ENCODE results near the gene POU2F3.
"Not testable (repeated sequence)": the region's sequence is repeated elsewhere in the genome, so short reads cannot be mapped to it uniquely, and the experiment has no call there.

Gene POU2F3

DNA sequence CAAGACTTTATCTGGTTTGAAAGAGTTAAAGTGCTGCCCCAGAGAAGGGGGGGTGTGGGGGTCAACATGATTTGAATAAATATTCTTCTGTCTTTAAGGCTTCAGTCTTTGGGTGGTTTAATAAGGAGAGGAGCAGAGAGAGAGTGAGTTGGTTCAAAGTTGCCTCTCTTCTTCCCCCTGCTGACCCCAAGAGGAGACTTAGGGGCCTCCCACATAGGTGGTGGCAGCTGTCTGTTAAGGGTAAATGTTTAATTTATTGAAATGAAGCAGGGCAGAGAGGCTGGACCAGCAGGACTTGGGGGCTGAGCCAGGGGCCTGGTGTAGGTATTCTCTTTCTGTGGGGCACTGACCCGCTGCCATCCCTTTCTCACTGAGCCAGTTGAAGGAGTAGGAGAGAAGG is 5.5 kb downstream of the POU2F3 start:
- no peak for TF ChIP-seq ZFX (IDR thresholded peaks at IDR 0.05)
- TF ChIP-seq, protein P1, sequence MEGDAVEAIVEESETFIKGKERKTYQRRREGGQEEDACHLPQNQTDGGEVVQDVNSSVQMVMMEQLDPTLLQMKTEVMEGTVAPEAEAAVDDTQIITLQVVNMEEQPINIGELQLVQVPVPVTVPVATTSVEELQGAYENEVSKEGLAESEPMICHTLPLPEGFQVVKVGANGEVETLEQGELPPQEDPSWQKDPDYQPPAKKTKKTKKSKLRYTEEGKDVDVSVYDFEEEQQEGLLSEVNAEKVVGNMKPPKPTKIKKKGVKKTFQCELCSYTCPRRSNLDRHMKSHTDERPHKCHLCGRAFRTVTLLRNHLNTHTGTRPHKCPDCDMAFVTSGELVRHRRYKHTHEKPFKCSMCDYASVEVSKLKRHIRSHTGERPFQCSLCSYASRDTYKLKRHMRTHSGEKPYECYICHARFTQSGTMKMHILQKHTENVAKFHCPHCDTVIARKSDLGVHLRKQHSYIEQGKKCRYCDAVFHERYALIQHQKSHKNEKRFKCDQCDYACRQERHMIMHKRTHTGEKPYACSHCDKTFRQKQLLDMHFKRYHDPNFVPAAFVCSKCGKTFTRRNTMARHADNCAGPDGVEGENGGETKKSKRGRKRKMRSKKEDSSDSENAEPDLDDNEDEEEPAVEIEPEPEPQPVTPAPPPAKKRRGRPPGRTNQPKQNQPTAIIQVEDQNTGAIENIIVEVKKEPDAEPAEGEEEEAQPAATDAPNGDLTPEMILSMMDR (conservative IDR thresholded peaks at IDR 0.05) = no peak
- H3K27ac ChIP-seq = no peak overlapping the region

DNA sequence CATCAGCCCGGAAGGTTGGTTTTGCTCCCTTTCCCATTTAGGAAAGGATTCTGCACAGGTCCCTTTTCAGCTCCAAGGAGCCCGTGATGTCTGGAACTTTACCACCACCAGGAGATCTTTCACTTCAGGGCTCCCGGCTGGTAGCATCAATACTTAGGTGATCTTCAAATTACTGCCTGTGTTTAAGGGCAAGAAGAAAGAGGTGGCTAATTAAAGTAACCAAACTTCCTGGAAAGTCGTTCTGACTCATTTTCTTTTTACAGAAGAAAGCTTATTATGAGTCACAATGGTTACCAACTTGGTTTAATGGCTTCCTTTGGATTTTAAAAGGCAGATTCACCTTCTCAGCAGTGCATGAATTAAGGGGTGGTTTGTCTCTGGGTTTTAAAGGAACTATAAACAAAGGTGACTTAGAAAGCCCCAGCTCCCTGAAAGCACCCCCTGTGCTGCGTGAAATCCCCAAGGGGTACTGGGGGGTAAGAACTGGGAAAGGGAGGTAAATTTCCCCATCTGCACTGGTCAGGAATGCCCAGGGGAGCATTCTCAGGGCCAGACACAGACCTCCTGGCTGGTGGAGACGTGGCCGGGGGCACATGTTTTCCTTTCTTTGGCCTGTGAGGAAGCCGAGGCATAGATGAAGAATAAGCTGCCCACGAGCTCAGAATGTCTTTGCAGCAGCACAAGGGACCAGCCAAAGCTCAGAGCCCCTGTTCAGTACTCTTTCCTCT is 8.8 kb downstream of the POU2F3 start:
- TF ChIP-seq, protein P1 (conservative IDR thresholded peaks at IDR 0.05) = no peak
- no peak for TF ChIP-seq ZFX (IDR thresholded peaks at IDR 0.05)
- H3K27ac ChIP-seq = no peak overlapping the region

DNA sequence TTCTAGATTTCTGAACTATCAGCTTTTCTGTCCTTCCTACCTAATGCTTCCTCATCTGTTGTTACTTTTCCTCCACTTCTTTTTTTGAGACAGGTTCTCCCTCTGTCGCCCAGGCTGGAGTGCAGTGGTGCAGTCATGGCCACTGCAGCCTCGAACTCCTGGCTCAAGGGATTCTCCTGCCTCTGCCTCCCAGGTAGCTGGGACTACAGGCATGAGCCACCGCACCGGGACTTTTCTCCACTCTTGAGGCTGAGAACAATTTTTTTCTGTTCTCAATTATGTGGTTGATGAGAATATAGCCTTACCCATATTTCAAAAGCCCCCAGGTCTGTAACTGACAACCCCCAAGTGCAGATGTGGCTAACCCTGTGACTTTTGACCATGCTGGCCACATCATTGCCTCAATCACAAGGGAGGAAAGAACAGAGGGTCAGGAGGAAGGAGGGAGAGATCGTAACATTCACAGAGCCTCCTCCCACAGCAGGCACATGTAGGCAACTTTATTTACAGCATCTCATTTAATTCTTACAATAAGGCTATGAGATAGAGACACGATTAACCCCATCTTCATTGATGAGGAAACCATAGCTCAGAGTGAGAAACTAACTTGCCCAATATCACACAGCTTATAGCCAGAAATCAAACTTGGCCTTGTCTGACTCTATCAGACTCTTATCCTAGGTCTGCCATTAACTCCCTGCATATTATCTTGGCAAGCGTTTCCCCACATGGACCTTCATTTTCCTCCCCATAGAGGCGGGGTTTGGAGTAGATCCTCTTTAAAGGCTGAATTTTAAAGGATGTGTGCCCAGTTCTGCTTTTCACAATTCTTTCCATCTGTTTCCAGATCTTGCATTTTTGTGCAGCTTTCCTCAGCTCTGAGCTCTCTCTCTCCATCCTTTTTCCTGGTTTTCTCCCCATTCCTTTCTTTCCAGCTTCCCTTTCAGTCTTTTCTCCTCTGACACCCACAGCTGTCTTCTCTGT is 9.6 kb downstream of the POU2F3 start:
- no peak overlapping the region for H3K27ac ChIP-seq
- TF ChIP-seq, protein P1 (conservative IDR thresholded peaks at IDR 0.05) = no peak
- TF ChIP-seq ZFX (IDR thresholded peaks at IDR 0.05) = no peak

DNA sequence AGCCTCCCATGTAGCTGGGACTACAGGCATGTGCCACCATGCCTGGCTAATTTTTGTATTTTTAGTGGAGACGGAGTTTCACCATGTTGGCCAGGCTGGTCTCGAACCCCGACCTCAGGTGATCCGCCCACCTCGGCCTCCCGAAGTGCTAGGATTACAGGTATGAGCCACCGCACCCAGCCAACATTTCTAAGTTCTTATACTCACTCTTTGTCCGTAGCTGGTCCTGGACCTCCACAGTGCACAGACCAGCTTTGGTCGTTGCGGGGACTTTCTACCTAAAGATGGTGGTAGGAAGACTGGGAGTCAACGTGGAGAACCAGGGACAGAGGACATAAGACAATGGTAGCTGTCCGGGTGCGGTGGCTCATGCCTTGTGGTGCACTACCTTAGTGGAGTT is 13.4 kb downstream of the POU2F3 start:
- H3K27ac ChIP-seq = not testable (repeated sequence)

DNA sequence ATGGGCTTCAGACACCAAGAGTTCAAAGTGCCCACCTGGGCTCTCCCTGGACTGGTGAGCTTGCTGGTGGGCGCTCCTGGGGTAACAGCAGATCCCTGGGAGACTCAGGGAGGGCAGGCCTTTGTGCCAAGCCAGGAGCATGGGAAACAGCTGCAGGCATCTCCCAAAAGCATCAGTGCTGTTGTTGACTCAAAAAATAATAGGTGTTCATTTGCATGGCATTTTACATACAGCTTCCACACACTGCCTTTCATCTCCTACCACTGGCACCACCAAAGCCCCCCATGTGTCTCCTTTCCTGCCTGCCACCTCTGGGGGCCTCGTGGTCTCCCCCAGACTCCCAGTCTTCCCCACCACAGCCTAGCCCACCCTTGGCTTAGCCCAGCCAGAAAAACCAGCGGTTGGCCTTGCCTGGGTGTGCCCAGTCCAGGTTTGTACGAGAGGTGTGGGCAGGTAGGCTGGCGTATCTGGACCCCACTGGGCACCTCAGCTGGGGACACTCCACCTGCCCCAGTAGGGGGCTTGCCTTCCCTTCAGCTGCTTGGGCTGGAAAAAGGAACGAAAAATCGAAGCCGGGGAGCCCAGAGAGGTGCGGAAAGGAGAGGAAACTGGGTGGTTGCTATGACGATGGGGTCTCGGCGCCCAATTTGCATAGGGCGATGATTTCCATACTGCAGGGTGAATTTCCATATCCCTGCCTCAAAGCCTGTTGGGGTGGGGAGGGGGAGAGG is 15.0 kb downstream of the POU2F3 start:
- no peak overlapping the region for H3K27ac ChIP-seq
- TF ChIP-seq ZFX (IDR thresholded peaks at IDR 0.05) = no peak
- TF ChIP-seq, protein P1 (conservative IDR thresholded peaks at IDR 0.05) = no peak

DNA sequence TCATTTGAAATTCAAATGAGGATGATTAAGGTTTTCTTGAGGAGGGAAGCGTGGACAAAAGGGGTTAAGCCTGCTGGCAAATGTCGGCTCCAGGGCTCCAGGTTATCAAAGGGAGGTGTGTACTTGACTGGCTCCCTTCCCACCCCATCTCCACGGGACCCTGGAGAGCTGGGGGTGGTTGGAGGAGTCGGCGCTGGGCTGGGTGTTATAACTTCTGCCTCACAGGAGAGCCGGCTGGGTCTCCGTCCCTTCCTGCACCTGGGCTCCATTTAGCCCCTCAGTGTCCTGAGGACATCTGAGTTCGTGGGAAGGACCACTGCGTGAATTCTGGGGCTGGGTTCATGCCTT is 15.6 kb downstream of the POU2F3 start:
- no peak overlapping the region for H3K27ac ChIP-seq
- TF ChIP-seq, protein P1 (conservative IDR thresholded peaks at IDR 0.05) = no peak
- no peak for TF ChIP-seq ZFX (IDR thresholded peaks at IDR 0.05)

DNA sequence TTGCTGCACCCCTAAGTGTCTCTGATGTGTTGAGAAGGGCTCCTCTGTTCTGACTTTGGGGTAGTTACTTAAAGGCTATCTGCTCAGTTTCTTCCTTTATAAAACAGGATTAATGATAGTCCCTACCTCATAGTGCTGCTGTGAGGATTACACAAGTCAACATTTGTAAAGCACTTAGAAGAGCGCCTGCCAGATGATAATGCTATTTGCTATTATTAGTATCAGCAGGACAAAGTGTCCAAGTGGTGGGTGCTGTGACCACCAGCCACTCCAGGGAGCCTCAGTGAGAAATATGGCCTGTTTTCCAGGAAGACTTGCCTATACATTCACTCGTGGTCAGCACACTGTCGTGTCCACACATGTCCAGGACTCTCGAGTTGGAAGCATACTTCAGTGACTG is 16.2 kb downstream of the POU2F3 start:
- no peak for TF ChIP-seq ZFX (IDR thresholded peaks at IDR 0.05)
- TF ChIP-seq, protein P1 (conservative IDR thresholded peaks at IDR 0.05) = no peak
- no peak overlapping the region for H3K27ac ChIP-seq

Data from C4-2B (cell line).